Peyer's patch (tissue), 4 donors: ENCODE results near the gene CDK11B.

Experiments used
- CTCF ChIP-seq, 6 experiments: fragments of 450-650 bp in 4 of 6; fragments of 200-600 bp in 2 of 6; sonication (generic) in 1 of 6; IDR thresholded peaks; one replicate each; pipeline ENCODE4 v1.5.1; 2017 to 2019; ENCODE audit warnings: antibody characterized with exemption in 6 of 6, mild to moderate bottlenecking in 3 of 6, moderate library complexity in 1 of 6
- POLR2A ChIP-seq, 2 donors: fragments of 450-650 bp; IDR thresholded peaks; one replicate each; pipeline ENCODE4 v1.5.1; 2017; ENCODE audit warnings: antibody characterized with exemption in 2 of 2, mild to moderate bottlenecking in 2 of 2, moderate library complexity in 2 of 2

- TF ChIP-seq CTCF (IDR thresholded peaks at IDR 0.05) (no peak), POLR2A (IDR thresholded peaks at IDR 0.05) (no peak)
These were observed 55.0 kb downstream of the CDK11B start for GRCh38 chr1:1603671-1604373.
